Stimulated activated CD4-positive, alpha-beta T cell treated with anti-CD3 and anti-CD28 coated beads, TNF-alpha, amount 100 ng/mL, for 1 hour (primary cell): ENCODE measurements around the gene EYA4.
"Not testable (repeated sequence)": the region's sequence is repeated elsewhere in the genome, so short reads cannot be mapped to it uniquely, and the experiment has no call there.

Source experiments
- DNase-seq, 3 donors: peaks; one replicate each; pipeline ENCODE4 v3.0.0-alpha.2; 2020; ENCODE audit warnings: low read depth in 3 of 3, low spot score in 1 of 3

EYA4 gene

GRCh38 chr6:133396233-133396983, 155.3 kb downstream of the EYA4 start:
- DNase-seq = no peak

DNA sequence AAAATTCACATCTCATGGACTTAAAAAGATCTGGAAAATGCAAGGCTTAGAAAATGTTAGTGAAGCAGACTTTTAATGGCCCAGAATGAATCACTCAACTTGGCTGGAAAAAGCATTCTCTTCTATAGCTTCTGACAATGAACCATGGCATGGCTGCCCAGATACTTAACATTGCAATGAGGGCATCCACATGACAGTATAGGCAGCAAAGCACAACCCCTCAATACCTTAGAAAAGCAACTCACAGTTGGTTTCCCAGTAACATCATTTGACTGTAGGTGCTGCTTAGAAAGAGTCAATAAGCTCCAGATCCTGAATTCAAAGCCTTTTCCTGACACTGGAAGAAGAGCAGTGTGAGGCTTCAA, 155.8 kb downstream of the EYA4 start:
- DNase-seq = no peak

GRCh38 chr6:133397601-133398000, 156.4 kb downstream of the EYA4 start:
- not testable (repeated sequence) for DNase-seq

GRCh38 chr6:133399426-133399825, 158.3 kb downstream of the EYA4 start:
- DNase-seq = no peak

DNA sequence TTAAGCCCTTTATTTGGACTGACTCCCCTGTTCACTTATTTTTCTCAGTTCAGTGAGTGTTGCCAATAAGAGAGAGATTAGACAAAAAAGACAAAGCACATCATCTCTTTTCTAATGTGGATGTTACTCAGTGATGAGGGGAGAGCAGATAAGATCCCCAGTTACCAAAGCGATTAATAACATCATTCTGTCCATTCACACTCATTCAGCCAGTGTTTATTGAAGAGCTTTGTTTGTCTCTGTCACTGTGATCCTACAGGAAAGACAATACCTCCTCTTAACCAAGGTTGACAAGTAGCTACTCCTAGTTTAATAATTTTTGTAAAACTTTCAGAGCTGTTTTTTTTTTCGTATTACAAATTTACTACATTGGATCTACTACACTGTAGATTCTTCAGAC, 163.0 kb downstream of the EYA4 start:
- DNase-seq = no peak

GRCh38 chr6:133404728-133405127, 163.6 kb downstream of the EYA4 start:
- DNase-seq = no peak

GRCh38 chr6:133407320-133408100, 166.4 kb downstream of the EYA4 start:
- no peak for DNase-seq

DNA sequence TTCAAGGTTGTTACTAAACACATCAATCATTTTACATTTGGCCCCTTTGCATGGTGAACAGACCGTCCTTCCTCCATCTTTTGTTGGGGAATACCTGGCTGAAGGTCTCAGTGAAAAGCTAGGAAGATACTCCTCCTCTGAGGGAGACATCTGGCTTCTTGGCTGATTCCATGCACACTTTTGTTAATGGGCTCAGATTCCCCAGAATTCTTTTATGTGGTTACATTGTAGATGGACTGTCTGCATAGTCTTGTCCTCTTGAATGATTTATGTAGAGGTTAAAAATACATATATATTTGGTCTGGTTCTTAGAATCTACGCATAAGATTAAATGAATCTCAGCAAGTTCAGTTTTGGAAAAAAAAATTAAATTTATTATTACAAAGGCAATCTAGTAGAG, 167.0 kb downstream of the EYA4 start:
- no peak for DNase-seq

GRCh38 chr6:133408543-133408942, 167.4 kb downstream of the EYA4 start:
- DNase-seq = no peak

GRCh38 chr6:133410638-133411435, 169.7 kb downstream of the EYA4 start:
- DNase-seq = no peak

DNA sequence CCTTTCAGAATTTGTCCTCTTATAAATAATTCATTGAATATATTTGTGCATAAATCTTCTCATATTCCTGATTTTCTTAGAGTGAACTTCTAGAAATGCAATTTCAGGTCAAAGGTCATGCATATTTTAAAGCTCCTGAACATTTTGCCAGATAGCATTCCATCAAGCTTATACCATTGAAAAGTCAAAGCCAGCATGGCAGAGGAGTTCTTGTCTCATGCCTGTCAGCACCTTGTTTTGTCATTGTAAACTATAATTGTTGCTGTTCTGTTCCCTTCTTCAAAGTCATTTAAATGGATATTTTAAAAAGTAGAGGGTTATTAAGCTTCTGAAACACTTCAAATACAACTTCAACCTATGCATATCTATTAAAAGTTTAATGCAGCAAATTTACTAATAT, 170.6 kb downstream of the EYA4 start:
- DNase-seq = no peak

DNA sequence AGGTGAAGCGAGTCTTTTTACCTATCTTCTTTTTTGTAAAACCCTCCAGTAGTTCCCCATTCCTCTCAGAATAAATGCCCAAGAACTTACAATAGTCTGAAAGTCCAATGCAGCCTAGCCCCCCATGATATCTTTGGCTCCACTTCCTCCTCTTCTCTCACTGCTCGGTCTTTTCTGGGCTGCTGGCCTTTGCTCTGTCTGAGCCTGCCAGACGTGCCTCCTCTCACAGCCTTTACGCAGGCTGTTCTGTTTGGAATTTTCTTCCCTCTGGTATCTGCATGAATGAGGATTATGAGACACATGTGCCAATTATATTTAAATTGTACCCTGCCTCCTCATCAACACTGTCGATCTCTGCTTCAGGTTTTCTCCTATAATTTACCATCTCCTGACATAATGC, 174.1 kb downstream of the EYA4 start:
- DNase-seq = no peak

DNA sequence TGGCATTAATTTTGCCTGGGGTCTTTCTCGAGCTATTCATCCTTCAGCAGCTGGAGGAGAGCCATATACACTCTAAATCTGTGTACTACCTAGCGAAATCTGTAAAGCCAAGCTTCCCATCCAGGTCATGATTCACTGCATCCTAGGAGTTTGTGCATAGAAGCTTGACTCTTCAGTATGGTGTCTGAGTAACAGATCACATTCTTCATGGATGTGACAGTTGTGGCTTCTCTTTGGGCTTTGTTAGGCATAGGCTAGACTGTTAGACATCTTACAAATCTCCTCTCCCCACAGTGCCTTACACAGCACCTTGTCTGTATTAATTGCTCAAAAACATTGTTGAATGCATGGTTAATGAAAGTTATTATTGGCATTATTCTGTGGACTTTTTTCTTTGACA, 177.0 kb downstream of the EYA4 start:
- no peak for DNase-seq

GRCh38 chr6:133423242-133423641, 182.1 kb downstream of the EYA4 start:
- no peak for DNase-seq

- no peak for DNase-seq
Measured at GRCh38 chr6:133424359-133424758, 183.2 kb downstream of the EYA4 start.

GRCh38 chr6:133426038-133426437, 184.9 kb downstream of the EYA4 start:
- DNase-seq = no peak

GRCh38 chr6:133428295-133428694, 187.1 kb downstream of the EYA4 start:
- DNase-seq = no peak

GRCh38 chr6:133430530-133430929, 189.4 kb downstream of the EYA4 start:
- no peak for DNase-seq

GRCh38 chr6:133431031-133431430, 189.9 kb downstream of the EYA4 start:
- DNase-seq = no peak

DNA sequence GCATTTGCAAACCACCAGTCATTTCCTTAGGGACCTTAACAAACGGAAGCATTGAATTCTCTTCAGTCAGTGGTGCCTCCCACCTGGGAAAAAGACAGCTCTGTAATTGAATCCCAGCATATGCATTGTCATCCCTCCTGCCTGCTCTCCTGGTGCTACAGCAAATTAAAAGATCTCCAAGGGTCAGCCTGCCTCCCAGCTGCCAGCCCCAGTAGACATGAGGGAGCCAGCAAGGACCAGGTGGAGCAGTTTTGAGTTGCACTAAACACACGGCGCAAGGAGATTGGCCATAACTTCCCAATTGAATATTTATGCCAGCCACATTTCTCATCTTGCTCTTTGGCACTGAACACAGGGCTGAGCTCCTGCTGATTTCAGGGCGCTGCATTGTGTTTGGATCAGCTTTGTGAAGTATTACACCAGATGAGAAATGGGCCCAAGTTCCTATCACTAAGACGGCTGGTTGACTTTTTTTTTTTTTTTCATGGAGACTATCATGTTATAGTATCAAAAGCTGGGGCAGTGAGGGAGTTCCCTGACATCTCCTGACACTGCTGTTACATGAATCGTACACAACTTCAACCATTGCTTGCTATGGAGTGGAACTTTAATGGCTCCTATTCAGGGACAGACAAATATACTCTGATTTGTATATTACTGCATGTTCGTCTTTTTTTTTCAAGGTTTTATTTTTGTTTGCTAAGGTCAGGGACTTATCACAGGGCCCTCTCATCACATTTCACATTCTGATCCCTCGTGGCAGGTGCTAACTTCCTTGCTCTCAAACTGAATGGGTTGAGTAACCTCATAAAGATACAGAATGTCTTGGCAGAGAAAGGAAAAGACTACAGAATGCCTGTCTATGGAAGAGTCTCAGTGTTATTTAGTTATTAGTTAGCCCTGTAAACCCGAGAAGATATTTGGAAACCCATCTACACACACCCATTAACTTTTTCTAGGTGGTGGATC, 191.1 kb downstream of the EYA4 start:
- DNase-seq = no peak
